GM18505 (cell line): Measurements from ENCODE around the gene LZTS3.
"Not testable (repeated sequence)": the region's sequence is repeated elsewhere in the genome, so short reads cannot be mapped to it uniquely, and the experiment has no call there.

ENCODE experiments used
- ATAC-seq: cut with Tn5 transposase; IDR thresholded peaks from one replicate; pipeline ENCODE4 v1.9.1; 2021; ENCODE audit not compliant: unreplicated experiment
- POLR2A ChIP-seq: IDR thresholded peaks from 4 replicates; pipeline ENCODE4 v1.6.1; 2011; ENCODE audit warnings: borderline replicate concordance; ENCODE audit not compliant: insufficient read depth, insufficient read length; ENCODE audit errors: extremely low read depth

The LZTS3 gene

DNA sequence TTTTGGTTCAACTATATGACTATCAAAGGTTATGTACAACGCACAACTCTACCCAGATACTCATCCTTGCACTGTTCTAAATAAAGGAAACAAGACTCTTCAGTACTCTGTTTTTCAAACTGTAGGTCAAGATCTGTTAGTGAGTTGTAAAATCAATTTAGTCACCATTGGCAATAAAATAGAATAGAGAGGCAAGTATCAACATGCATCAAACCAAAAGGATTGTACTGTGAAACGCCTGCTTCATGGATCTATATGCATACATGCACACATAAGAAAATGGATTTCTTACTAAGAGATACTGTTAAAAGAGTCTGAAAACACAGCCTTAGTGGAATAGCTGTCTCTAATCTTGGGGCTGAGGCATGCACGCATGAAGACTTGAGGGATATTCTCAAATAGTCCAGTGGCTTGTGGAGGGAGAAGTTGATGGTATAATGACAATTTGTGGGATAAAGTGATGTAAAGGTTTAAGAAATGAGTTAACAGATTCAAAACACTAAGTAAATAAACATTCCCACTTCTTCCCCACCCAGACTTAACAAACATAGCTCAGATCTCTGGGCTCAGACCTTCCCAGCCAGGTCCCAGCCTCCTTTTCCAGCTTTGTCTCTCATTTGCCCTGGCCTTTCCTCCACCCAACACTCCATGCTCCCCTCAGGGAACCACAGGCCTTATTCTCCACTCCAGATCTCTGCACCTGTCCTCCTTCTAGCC, 10.7 kb upstream of the LZTS3 start:
- no peak for TF ChIP-seq POLR2A
- no peak for ATAC-seq

DNA sequence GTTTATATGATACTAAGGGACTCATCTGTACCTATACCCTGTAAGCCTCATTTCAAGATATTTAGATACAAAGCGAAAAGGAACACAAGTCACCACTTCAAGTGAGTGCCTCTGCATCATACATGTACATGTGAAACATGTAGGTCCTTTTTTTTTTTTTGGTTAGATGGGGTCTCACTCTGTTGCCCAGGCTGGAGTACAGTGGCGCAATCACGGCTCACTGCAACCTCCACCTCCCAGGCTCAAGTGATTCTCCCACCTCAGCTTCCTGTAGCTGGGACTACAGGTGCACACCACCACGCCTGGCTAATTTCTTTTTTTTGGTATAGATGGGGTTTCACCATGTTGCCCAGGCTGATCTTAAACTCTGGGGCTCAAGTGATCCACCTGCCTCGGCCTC, 9.1 kb upstream of the LZTS3 start:
- not testable (repeated sequence) for ATAC-seq

DNA sequence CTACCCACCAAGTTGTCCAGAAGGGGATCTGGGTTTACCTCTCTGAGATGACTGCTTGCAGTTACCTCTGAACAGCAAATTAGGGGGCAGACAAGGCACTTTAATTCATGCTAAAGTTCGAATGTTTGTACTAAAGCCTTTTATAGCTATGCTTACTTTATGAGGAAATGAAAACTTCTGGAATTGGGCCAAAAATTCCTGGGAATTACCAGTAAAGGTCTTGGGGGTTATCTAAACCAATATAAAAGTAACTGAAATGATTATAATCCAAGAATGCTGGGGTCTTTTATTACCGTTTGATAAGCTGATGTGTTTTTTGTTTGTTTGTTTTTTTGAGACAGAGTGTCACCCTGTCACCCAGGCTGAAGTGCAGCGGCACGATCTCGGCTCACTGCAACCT, 7.9 kb upstream of the LZTS3 start:
- no peak for TF ChIP-seq POLR2A

DNA sequence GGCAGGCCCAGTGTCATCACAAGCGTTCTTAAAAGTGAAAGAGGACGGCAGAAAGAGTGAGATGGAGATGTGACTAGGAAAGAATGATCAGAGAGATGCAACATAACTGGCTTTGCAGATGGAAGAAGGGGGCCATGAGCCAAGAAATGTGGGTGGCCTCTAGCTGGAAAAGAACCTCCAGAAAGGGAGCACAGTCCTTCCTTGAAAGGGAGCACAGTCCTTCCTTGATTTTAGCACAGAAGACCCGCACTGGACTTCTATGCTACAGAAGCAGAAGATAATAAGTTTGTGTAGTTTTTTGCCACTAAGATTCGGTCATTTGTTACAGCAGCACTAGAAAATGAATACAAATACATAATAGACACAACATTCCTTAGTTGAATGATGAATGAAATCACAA, 7.0 kb upstream of the LZTS3 start:
- no peak for TF ChIP-seq POLR2A
- ATAC-seq: no peak

More for the DNA sequence above, 7.9 kb upstream of the LZTS3 start:
- no peak for ATAC-seq

DNA sequence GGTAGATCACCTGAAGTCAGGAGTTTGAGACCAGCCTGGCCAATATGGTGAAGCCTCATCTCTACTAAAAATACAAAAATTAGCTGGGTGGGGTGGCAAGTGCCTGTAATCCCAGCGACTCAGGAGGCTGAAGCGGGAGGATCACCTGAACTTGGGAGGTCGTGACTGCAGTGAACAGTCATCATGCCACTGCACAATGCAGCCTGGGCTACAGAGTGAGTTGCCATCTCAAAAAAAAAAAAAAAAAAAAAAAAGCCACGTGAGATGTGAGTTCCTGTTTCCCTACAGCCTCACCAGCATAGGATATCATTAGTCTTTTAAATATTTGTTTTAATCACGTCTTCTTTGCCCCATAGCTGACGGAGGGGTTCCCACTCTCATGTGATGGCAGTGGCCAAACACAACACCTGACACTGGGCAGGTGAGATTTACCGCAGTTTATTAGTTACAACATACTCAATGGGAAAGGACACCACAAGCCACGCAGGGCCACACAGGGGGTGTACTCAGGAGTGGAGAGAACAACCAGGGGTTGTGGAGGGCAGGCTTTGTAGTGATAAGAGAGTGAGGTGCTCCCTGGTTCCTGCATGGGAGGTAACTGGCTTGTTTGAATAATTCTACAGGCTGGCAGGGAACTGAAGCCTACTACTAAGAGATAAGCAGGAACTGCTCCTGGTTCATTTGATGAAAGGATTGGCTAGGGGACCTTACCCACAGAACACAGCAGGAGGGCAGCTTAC, 4.6 kb upstream of the LZTS3 start:
- ATAC-seq: no peak
- TF ChIP-seq POLR2A: no peak

DNA sequence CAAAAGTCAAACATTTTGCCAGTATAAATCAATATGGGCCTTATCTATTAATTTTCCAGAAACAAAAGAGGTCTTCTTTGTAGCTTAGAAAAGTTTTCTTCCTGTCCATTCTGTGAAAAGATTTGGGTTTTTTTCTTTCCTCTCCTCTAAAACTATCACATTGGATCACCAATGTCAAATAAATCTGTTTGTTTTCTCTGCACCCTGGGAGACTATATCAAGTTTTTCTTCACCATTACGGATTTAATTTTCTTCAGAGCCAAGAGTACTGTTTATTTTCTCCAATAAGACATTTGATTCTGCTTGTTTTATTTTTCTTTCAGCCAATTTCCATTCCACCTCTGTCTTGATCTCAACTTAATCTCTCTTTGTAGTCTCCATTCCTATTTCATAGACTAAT, 1.9 kb upstream of the LZTS3 start:
- no peak for TF ChIP-seq POLR2A

DNA sequence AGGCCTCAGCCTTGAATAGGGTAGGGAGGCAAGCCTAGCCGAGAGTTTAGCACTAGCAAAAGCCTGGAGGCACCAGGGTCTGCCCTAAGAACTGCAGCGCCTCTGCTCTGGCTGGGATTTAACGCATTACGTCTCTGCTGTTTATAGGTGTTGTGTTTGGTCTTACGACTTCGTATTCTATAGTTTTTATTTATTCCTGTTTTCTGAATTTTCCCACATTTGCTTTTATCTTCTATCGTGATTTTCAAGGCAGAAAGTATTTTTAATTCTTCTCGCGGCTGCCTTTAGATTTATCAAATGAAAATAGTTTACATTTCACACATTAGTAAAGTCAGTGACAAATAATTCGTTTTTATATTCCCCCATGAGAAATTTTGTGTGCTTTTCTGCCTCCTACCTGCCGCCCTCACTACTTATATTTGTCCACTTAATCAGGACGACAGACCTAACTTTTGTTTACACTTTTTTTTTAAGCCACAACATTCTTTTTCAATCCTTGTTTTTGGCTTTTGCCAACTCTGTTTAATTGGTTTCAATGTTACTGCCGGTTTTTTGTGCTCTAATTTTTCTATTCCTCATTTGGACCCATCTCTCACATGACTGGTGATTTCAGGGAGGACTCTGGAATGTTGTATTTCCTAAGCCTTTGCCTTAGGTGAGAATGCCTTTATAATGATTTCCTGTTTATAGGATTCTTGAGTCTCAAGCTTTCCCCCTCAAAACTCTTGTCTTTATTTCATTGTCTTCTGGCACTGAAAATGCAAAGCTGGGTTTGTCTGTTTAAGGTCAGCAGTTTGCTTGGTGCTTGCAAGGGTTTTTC, 1.3 kb upstream of the LZTS3 start:
- TF ChIP-seq POLR2A: no peak
- ATAC-seq: no peak

More for the DNA sequence above, 1.9 kb upstream of the LZTS3 start:
- ATAC-seq: no peak

DNA sequence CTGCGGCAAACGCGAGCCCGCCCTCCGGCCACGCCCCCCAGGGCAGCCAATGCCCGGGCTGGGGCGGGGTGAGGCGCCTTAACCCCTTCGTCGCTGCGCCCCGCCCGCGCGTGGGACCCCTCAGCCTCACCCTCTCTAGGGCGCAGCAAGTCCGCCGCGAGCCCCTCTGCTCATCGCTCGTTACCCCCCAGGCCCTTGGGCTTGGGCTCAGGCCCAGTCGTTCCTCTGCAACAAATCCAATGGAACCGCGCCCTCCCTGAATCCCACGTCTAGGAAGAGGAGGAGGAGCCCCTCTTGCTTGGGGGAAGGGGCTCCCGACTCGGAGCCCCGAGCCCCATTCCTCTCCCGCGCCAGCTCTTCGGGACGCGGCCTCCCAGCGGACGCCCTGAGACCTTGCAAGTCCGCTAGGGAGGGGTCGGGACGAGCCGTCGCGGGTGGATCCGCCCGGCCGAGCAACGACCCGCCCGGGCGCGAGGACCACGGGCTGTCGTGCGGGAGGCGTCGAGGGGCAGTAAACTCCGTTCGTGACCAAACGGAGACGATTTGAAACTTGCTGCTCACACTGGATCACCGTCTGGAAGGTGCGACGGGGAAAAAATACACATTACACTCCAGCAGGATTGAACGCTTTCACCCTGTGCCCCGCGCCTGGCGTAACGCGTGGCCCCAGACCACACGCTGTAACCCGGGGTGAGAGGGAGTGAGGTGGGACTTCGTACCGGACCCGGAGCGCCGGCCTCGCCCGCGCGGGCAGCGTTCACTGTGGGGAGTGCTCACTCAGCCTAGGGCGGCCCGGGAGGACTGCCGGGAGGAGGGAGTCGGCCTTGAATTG, 477 bp upstream of the LZTS3 start:
- ATAC-seq: peak; percentile 85
- no peak for TF ChIP-seq POLR2A

DNA sequence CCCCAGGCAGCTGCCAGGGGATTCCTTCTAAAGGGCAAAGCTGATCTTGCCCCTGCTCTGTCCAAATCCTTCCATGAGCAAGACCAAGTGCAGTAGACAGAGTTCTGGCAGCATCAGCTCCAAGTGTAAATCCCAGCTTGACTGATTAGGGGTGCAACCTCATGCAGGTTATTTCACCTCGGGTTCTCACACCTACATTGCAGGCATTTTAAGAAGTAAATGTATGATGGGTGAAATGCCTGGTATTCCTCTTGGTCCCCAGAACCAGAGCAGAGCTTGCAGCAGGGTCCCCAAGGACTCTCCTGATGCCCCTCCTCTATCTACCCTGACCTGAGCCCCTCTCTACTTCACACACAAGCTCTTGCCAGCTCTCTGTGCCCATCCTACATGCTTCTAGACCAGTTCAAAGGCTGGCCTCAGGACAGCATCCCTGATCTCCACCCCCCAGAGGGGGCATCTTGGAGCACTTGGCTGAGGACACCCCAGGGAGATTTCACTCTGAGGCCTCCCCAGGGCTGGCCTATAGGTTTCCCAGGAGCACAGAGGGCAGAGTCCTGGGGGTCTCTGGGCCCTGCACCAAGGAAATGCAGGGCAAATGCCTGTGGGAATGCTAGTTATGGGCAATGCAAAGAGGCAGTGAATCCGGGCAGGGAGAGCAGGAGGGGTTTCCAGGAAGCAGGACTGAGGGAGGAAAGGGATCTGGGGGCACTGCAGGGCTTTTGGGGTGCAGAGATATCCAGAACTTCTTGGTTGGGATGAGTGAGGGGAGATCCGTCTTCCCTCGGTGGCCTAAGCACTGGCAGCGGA, 1.0 kb downstream of the LZTS3 start:
- ATAC-seq: no peak
- no peak for TF ChIP-seq POLR2A

DNA sequence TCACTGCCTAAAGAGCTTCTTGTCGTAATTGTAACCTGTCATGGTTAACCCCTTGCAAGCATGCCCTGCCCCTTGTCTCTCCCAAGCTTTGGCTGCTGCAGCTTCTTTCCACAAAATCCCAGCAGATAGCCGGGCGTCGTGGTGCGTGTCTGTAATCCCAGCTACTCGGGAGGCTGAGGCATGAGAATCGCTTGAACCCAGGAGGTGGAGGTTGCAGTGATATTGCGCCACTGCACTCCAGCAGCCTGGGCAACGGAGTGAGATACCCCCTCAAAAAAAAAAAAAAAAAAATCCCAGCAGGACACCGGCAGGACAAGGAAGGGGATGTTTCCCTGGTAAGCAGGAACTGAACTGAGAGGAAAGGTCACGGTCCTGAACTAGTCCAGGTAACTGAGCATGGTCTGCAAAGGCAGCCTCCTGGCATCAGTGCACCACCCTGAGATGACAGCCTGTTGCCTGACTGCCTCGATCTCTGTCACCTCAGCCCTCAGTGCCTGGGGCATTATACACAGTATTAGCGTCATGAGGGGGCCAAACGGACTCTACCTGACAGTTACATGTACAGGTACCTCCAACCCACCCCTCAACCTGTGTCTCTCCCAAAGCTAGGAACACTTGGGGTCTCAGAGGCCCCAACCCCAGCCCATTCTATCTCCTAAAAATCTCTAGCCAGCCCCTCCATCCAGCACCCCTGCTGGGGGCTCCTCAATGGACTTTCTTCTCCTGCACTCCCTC, 1.8 kb downstream of the LZTS3 start:
- no peak for TF ChIP-seq POLR2A
- ATAC-seq: no peak

DNA sequence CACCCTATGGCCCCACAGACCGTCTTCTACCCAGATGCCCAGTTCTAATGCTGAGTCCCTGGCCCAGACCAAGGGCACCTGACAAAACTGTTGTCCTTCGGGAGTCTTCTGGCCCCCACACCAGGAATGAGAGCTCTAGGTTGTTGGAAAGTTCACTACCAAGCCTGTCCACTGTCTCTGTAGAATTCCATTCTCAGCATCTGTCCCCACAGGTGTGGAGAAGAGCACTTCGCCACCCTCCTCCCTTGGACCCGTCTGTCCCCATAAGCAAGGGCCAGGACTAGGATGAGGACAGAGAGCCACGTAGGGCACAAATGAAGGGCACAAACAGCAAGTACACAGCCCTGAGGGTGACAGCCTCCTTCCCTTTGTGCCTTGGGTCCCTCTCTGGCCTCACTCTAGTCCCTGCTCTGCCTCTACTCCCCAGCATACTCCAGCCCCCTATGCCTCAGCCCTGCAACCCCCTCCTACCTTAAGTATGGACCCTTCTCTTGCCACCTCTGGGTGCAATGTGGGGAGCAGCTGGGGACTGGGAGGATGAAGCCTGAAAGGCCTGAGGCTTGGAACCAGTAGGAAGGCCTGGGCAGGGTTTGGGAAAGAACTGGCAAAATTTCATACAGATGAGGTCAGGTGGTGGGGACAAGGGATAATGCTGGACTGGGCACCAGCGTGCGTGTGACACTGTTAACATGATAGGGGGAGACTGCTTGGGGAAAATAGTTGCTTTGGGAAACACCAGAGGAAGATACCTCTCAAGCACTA, 4.3 kb downstream of the LZTS3 start:
- no peak for TF ChIP-seq POLR2A
- no peak for ATAC-seq
